SJSA1 (cell line): Measurements from ENCODE around the gene CCDC71L. TPM values are rescaled to one million over a fixed set of nuclear protein-coding genes. Genes with fewer than 3 reads are reported as not detected.
A peak's percentile ranks its signal among the peaks of the same experiment; 100 is the strongest.

Source experiments
- DNase-seq, 2 experiments: peaks; one replicate each; pipeline ENCODE4 v3.0.0-alpha.2; 2015 to 2020; ENCODE audit warnings: low spot score in 2 of 2, low read depth in 1 of 2
- H3K27ac ChIP-seq: fragments of 250-450 bp; sonication (Bioruptor Pico); 2 replicates; pipeline ENCODE4 v1.5.1; 2020; ENCODE audit warnings: mild to moderate bottlenecking, moderate library complexity
- H3K27me3 ChIP-seq: fragments of 250-450 bp; sonication (Bioruptor Pico); replicated peaks from 2 replicates; pipeline ENCODE4 v1.5.1; 2020; ENCODE audit warnings: mild to moderate bottlenecking, moderate library complexity
- H3K36me3 ChIP-seq: fragments of 250-450 bp; sonication (Bioruptor Pico); 2 replicates; pipeline ENCODE4 v1.5.1; 2020; ENCODE audit warnings: mild to moderate bottlenecking
- H3K4me1 ChIP-seq: fragments of 250-450 bp; sonication (Bioruptor Pico); replicated peaks from 2 replicates; pipeline ENCODE4 v1.6.1; 2021; ENCODE audit warnings: mild to moderate bottlenecking
- H3K4me3 ChIP-seq: fragments of 250-450 bp; sonication (Bioruptor Pico); 2 replicates; pipeline ENCODE4 v1.5.1; 2020; ENCODE audit warnings: mild to moderate bottlenecking
- H3K9me3 ChIP-seq: fragments of 250-450 bp; sonication (Bioruptor Pico); replicated peaks from 2 replicates; pipeline ENCODE4 v1.5.1; 2020; ENCODE audit warnings: mild to moderate bottlenecking
- total RNA-seq: library from RNA; depleted of rRNA; stranded (reverse); fragments of >200 nt; shearing (Covaris generic); gene quantifications from 2 replicates; pipeline ENCODE4 v1.2.3, GENCODE V29; 2014

The CCDC71L gene
- total RNA-seq, 1 experiment from 2014 or later: 38.7 TPM

DNA sequence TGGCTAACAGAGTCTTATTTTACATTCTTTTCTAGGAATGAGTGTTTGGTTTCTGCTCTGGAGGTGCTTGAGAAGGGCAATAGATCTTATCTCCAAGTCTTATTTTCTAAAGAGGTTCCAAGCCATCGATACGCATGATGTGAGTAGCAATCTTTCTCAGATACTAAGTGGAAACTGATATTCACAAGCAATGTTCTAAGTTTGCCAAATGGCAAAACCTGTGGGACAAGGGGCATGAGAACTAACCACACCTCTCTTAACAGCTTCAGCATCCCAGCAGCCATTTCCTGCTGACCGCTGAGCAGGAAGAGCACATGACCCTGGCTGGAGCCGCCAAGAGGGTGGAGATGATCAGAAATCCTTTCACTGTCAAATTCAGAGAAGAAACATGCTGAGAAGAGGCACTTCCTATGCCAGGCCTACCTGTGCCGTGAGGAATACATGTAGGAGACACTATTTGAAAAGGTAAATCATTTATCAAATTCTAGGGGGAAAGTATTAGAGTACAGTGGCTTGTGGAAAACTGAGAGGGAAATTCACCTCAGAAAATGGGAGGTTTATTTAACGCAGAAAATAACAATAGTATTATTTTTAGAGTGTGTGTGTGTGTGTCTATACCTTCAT is 35.2 kb downstream of the CCDC71L start:
- peaks cover 51% of the 10 kb centered on the region for H3K4me1 ChIP-seq
- no peaks in the 10 kb centered on the region for H3K27me3 ChIP-seq
- no peak overlapping the region for H3K4me3 ChIP-seq
- peaks cover 9% of the 10 kb centered on the region for H3K9me3 ChIP-seq
- DNase-seq: no peak
- peaks cover 40% of the 10 kb centered on the region for H3K36me3 ChIP-seq
- H3K27ac ChIP-seq: no peak overlapping the region

DNA sequence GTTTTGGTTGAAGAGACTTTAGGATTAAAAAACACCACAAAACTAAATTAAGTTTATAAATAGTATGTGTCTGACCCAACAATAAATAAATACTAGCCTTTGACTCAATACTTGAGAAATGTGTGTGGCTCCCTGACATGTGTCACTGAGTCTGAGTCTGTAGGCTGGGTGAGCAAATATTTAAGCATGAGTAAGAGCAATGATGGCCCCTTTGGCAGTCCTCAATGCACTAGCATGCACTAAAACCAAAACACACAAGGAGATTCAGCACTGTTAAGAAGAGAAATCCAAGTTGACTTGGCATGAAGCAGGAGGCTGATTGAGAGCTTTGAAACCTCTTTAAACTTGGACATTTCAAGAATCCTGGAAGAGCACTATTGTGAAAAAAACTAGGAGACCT is 37.1 kb downstream of the CCDC71L start:
- H3K9me3 ChIP-seq: peaks cover 9% of the 10 kb centered on the region
- H3K4me1 ChIP-seq: peaks cover 38% of the 10 kb centered on the region
- peak; percentile 86 to 94 for DNase-seq
- peak overlapping the region; percentile 57 for H3K27ac ChIP-seq
- H3K4me3 ChIP-seq: peak overlapping the region; percentile 2
- no peaks in the 10 kb centered on the region for H3K27me3 ChIP-seq
- H3K36me3 ChIP-seq: peaks cover 40% of the 10 kb centered on the region

DNA sequence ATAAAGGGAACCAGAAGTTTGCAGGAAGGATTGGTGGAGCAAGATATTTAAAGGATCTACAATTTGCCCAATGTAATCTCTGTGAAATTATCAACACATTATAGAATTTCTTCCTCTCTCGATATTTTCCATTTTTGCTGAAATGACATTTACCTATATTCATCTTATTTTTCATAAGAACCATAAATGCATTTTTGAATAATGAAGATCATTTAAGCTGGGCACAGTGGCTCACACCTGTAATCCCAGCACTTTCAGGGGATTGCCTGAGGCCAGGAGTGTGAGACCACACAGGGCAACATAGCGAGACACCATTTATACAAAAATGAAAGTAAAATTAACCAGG is 37.7 kb downstream of the CCDC71L start:
- peaks cover 9% of the 10 kb centered on the region for H3K9me3 ChIP-seq
- H3K4me1 ChIP-seq: peaks cover 38% of the 10 kb centered on the region
- no peaks in the 10 kb centered on the region for H3K27me3 ChIP-seq
- H3K36me3 ChIP-seq: peaks cover 38% of the 10 kb centered on the region
- H3K27ac ChIP-seq: peak overlapping the region; percentile 57
- H3K4me3 ChIP-seq: peak overlapping the region; percentile 2
- no peak for DNase-seq

DNA sequence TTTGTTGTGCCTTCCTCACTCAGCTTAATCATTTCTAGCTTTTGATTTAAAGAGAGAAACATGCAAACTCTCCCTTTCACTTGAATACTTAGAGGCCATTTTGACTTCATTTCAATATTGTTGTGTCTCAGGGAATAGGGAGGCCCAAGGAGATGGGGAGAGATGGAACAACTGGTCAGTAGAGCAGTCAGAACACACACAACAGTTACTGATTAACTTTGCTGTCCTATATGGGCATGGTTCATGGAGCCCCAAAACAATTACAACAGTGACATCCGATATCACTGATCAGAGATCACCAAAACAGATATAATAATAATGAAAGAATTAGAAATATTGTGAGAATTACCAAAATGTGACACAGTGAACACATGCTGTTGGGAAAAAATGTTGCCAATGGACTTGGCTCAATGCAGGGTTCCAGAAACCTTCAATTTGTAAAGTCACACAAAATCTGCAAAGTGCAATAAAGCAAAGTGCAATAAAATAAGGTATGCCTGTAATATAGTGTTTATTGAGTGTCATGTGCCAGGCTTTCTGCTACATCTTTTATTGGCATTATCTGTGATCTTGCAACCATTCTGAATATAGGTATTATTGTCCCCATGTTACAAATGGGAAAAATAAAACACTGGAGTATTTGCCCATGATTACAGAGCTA is 38.2 kb downstream of the CCDC71L start:
- no peak for DNase-seq
- peaks cover 42% of the 10 kb centered on the region for H3K4me1 ChIP-seq
- H3K4me3 ChIP-seq: no peak overlapping the region
- peak overlapping the region; percentile 57 for H3K27ac ChIP-seq
- H3K27me3 ChIP-seq: no peaks in the 10 kb centered on the region
- peaks cover 33% of the 10 kb centered on the region for H3K36me3 ChIP-seq
- H3K9me3 ChIP-seq: peaks cover 9% of the 10 kb centered on the region

DNA sequence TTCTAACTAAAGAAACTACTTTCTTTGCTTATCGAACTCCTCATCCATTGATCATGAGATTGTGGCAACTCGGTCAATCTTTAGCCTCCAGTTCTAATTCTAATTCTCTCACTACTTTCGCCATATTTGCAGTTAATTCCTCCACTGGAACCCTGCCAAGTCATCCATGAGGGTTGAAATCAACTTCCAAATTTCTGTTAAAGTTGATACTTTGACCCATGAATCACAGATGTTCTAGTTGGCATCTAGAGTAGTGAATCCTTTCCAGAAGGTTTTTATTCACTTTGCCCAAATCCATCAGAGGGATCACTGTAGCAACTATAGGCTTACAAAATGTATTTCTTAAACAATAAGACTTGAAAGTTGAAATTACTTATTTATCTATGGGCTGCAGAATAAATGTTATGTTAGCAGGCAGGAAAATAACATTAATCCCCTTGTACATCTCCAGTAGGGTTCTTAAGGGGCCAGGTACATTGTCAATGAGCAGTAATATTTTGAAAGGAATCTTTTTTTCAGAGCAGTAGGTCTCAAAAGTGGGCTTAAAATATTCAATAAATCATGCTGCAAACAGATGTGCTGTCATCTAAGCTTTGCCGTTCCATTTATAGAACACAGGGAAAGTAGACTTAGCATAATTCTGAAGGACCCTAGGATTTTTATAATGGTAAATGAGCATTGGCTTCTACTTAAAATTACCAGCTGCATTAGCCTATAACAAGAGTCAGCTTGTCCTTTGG is 39.4 kb downstream of the CCDC71L start:
- DNase-seq: no peak
- Histone ChIP-seq H3K4me1 (peaks cover 50% of the 10 kb centered on the region), H3K36me3 (peaks cover 24% of the 10 kb centered on the region), H3K4me3 (no peak overlapping the region), H3K27ac (no peak overlapping the region), H3K9me3 (peaks cover 9% of the 10 kb centered on the region), H3K27me3 (no peaks in the 10 kb centered on the region)

DNA sequence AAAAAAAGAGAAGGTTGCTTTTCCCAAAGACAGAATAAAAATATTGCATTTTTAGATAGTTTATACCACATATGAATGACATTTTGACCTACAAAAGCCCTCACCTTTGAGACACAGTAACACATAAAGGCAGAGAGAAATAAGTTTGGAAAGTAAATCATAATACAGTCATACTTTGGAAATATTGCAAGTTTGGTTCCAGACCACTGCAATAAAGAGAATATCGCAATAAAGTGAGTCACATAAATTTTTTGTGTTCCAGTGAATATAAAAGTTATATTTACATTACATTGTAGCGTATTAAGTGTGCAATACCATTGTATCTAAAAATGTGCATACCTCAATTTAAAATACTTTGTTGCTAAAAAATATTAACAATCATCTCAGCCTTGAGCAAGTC is 40.3 kb downstream of the CCDC71L start:
- Histone ChIP-seq H3K27ac (no peak overlapping the region), H3K36me3 (peaks cover 16% of the 10 kb centered on the region), H3K4me3 (no peak overlapping the region), H3K9me3 (peaks cover 9% of the 10 kb centered on the region), H3K4me1 (peaks cover 55% of the 10 kb centered on the region), H3K27me3 (no peaks in the 10 kb centered on the region)
- no peak for DNase-seq

DNA sequence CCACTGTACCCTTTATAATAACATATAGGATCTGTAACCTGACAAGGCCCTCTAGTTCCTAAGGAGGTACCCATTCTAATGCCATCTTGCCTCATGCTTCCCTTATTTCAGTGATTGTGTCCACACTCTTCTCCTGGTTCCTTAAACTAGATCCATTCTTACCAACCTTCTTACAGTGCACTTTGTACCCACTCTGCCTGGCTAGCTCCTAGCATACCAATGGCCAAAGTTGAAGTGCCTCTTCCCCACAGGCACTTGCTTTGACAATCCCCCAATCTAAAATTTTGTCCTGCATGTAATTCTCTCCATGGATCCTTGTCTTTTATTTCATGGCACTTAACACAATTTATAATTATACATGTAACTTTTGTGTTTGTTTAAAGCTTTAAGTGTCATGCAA is 40.9 kb downstream of the CCDC71L start:
- no peak for DNase-seq
- H3K9me3 ChIP-seq: peaks cover 9% of the 10 kb centered on the region
- no peak overlapping the region for H3K4me3 ChIP-seq
- H3K27ac ChIP-seq: no peak overlapping the region
- H3K27me3 ChIP-seq: no peaks in the 10 kb centered on the region
- peaks cover 55% of the 10 kb centered on the region for H3K4me1 ChIP-seq
- peaks cover 18% of the 10 kb centered on the region; the same call in 1 of the 2 replicates for H3K36me3 ChIP-seq

DNA sequence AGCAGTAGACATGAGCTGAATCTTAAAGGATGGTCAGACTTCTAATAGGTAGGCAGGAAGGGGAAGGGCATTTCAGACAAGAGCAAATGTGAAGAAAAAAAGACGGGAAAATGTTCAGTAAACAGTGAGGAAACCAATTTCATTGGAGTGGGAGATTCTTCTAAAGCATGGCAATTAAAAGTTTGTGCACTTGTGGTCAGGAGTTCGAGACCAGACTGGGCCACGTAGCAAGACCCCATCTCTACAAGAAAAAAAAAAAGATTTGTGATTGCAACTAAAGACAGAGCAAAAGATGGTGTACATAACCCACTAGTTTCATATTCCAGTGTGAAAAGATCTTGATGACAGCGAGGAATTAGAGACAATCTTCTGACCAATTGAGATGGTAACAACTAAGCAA is 41.7 kb downstream of the CCDC71L start:
- Histone ChIP-seq H3K27ac (no peak overlapping the region), H3K4me3 (no peak overlapping the region), H3K9me3 (peaks cover 9% of the 10 kb centered on the region), H3K4me1 (peaks cover 55% of the 10 kb centered on the region), H3K27me3 (no peaks in the 10 kb centered on the region), H3K36me3 (peaks cover 18% of the 10 kb centered on the region; the same call in 1 of the 2 replicates)
- DNase-seq: no peak

DNA sequence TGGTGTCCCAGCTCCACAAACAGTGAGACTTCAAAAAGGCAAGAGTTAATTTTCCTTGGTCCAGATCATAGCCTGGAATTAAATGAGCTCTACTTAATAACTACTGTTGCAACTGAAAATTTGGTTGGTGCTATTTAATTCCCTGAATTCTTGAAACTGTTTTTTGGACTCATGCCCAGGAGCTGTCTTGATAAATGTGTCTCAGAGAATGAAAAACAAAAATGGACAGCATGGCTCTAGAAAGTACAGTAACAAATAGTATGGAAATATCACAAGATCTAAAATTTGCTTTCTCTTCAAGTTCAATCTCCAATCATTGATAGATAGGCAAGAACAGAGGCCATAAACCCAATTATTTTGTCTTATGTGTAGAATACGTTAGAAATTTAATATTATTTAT is 42.5 kb downstream of the CCDC71L start:
- peaks cover 18% of the 10 kb centered on the region; the same call in 1 of the 2 replicates for H3K36me3 ChIP-seq
- no peak overlapping the region for H3K27ac ChIP-seq
- peaks cover 58% of the 10 kb centered on the region for H3K4me1 ChIP-seq
- H3K27me3 ChIP-seq: no peaks in the 10 kb centered on the region
- H3K9me3 ChIP-seq: peaks cover 9% of the 10 kb centered on the region
- DNase-seq: peak in 1 of 2 experiments; percentile 30
- no peak overlapping the region for H3K4me3 ChIP-seq

DNA sequence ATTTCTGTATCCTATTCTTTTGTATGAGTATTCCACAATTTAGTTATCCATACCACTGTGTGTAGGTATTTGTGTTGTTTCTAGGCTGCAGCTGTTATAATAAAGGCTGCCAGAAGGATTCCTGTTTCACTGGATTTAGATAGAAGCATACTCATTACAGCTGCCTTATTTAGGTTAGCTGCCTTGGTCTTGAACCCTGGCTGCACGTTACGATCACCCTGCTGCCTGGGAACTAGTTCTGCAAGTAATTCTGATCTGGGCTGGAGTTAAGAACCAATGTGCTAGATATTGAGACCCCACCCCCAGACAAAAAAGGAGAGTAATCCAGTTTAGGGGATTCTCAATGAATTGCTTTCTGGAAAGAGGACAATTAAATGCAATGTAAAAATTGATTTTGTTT is 43.1 kb downstream of the CCDC71L start:
- Histone ChIP-seq H3K27ac (no peak overlapping the region), H3K4me3 (no peak overlapping the region), H3K27me3 (no peaks in the 10 kb centered on the region), H3K4me1 (peaks cover 52% of the 10 kb centered on the region), H3K36me3 (peaks cover 18% of the 10 kb centered on the region; the same call in 1 of the 2 replicates), H3K9me3 (peaks cover 9% of the 10 kb centered on the region)
- no peak for DNase-seq

DNA sequence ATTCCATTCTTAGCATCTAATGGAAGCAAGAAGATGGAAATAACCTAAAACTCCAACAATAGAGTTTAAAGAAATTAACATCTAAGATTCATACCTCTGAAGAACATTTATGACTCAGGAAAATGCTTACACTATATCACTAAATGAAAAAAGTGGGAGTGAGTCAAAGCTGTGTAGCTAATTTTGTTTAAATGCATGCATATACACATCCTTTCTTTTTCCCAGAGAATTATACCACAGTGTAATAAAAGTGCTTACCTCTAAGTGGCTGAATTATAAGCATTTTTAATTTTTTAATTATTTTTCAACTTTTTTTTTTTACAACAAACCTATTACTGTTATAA is 44.3 kb downstream of the CCDC71L start:
- no peak for DNase-seq
- H3K9me3 ChIP-seq: peaks cover 3% of the 10 kb centered on the region
- peak overlapping the region; percentile 36 for H3K27ac ChIP-seq
- no peak overlapping the region for H3K4me3 ChIP-seq
- H3K36me3 ChIP-seq: peaks cover 18% of the 10 kb centered on the region; the same call in 1 of the 2 replicates
- peaks cover 55% of the 10 kb centered on the region for H3K4me1 ChIP-seq
- H3K27me3 ChIP-seq: no peaks in the 10 kb centered on the region

DNA sequence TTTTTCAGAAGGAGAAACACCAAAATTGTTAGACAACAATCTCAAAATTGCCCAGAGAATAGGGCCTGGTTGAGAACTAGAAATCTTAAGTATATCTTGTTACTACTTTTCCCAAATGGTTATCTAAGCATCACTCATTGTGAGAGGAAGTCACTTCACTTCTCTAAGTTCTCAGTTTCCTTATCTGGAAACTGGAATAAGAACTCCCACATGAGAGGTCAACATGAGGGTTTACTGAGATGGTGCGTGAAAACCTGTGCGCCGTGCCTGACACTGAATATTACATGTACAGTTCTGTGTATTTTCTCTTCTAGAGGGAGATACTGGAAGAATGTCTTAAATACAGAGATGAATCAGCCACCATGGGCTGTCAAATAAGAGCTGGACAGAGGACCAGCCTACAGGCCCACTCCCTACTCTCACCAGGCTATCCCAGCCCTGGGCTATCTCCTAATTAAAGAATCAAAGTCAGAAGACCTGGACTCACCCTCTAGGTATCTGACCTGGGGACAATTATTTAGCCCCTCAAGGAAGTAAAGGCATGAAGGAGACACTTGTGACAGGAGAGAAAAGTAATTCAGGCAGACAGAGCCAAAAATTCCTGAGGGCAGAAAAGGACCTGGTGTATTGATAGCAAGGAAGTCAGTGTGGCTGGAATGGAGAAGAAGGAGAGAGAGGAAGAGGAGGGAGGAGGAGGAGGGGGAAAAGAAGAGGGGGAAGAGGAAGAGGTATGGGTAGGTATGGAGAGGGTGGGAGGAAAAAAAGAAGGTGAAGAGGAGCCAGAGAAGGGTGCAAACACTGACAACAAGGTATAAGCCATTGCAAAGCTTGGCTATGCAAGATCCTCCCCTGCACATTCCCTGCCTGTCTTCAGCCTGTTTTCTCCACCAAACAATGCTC is 44.9 kb downstream of the CCDC71L start:
- no peaks in the 10 kb centered on the region for H3K27me3 ChIP-seq
- peak overlapping the region; percentile 36 for H3K27ac ChIP-seq
- DNase-seq: peak in 1 of 2 experiments; percentile 43
- peaks cover 62% of the 10 kb centered on the region for H3K4me1 ChIP-seq
- no peaks in the 10 kb centered on the region for H3K9me3 ChIP-seq
- peaks cover 12% of the 10 kb centered on the region; the same call in 1 of the 2 replicates for H3K36me3 ChIP-seq
- H3K4me3 ChIP-seq: no peak overlapping the region

DNA sequence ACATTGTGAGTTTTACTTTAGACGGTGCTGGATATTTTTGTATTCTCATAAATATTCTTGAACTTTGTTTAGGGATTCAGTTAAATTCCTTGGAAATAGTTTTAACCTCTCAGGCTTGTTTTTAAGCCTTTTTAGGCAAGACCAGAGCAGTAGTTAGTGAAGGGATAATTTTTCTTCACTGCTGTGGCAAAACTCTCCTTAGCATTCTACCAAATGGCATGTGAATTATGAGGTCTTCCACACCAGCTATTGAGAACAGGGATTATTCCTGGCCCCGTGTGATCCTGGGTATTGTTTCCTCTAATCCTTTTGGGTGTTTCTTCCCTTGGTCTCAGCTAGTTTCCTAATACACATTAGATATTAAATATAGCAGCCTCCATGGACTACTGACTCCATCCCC is 46.2 kb downstream of the CCDC71L start:
- no peak for DNase-seq
- Histone ChIP-seq H3K4me3 (no peak overlapping the region), H3K27ac (0 out of 2 replicates have a peak overlapping the region, but pooled peaks have one; percentile 5), H3K36me3 (peaks cover 14% of the 10 kb centered on the region; the same call in 1 of the 2 replicates), H3K27me3 (no peaks in the 10 kb centered on the region), H3K9me3 (no peaks in the 10 kb centered on the region), H3K4me1 (peaks cover 75% of the 10 kb centered on the region)
